Naive thymus-derived CD4-positive, alpha-beta T cell (primary cell): Measurements from ENCODE around the gene ZFAND4. TPM values are rescaled to one million over a fixed set of nuclear protein-coding genes. Genes with fewer than 3 reads are reported as not detected.
"Not testable (repeated sequence)": the region's sequence is repeated elsewhere in the genome, so short reads cannot be mapped to it uniquely, and the experiment has no call there.

Experiments used
- ATAC-seq: fragments of 150-1000 bp; cut with Tn5 transposase; 2 replicates; pipeline ENCODE4 v1.10.0; 2021; ENCODE audit warnings: mild to moderate bottlenecking, moderate library complexity
- CTCF ChIA-PET: fragments of 350-600 bp; sonication (Branson Sonifier 250); formaldehyde crosslinking; loops from one replicate; lab custom pipeline; 2021; ENCODE audit warnings: antibody characterized with exemption; lab: Charles Lee
- POLR2A ChIA-PET: fragments of 350-600 bp; sonication (Branson Sonifier 250); formaldehyde crosslinking; loops from one replicate; lab custom pipeline; 2021; ENCODE audit warnings: antibody characterized with exemption, inconsistent platforms; lab: Charles Lee
- DNase-seq, 9 donors: peaks; one replicate each; pipeline versions ENCODE4 v3.0.0 to v3.0.0-alpha.2; 2020 to 2022; ENCODE audit warnings: mixed read lengths in 1 of 9
- H3K27ac ChIP-seq: one replicate; pipeline ENCODE4 v1.7.0; 2013; ENCODE audit warnings: mild to moderate bottlenecking, low read depth, low read length, moderate library complexity
- H3K27me3 ChIP-seq, 2 donors: one replicate each; pipeline ENCODE4 v1.7.0; 2013; ENCODE audit warnings: low read length in 2 of 2, mild to moderate bottlenecking in 2 of 2, moderate library complexity in 2 of 2; ENCODE audit not compliant: control insufficient read depth in 2 of 2, insufficient read depth in 2 of 2
- H3K36me3 ChIP-seq, 3 experiments: 1 replicate in 2 of 3; 2 replicates in 1 of 3; pipeline ENCODE4 v1.7.0; 2013; ENCODE audit warnings: low read length in 3 of 3, mild to moderate bottlenecking in 3 of 3, moderate library complexity in 1 of 3; ENCODE audit not compliant: insufficient read depth in 3 of 3, control insufficient read depth in 2 of 3
- H3K4me1 ChIP-seq, 2 donors: one replicate each; pipeline ENCODE4 v1.7.0; 2013; ENCODE audit warnings: low read length in 2 of 2, mild to moderate bottlenecking in 2 of 2, moderate library complexity in 1 of 2; ENCODE audit not compliant: control insufficient read depth in 2 of 2, insufficient read depth in 2 of 2
- H3K4me3 ChIP-seq: 2 replicates; pipeline ENCODE4 v1.7.0; 2013; ENCODE audit warnings: mild to moderate bottlenecking, low read length
- H3K9me3 ChIP-seq, 3 experiments: 1 replicate in 2 of 3; 2 replicates in 1 of 3; pipeline ENCODE4 v1.7.0; 2013; ENCODE audit warnings: low read length in 3 of 3; ENCODE audit not compliant: control insufficient read depth in 2 of 3
- H3K27ac Mint-ChIP-seq, 9 donors: one replicate each; pipeline ENCODE4 v1.8.0; 2020 to 2022; ENCODE audit warnings: mixed read lengths in 9 of 9, mild to moderate bottlenecking in 8 of 9, moderate library complexity in 5 of 9, inconsistent platforms in 2 of 9
- H3K27me3 Mint-ChIP-seq, 5 donors: one replicate each; pipeline ENCODE4 v1.8.0; 2021 to 2022; ENCODE audit warnings: mixed read lengths in 5 of 5, mild to moderate bottlenecking in 1 of 5
- H3K36me3 Mint-ChIP-seq, 5 donors: one replicate each; pipeline ENCODE4 v1.8.0; 2020 to 2022; ENCODE audit warnings: mixed read lengths in 5 of 5, mild to moderate bottlenecking in 3 of 5, inconsistent platforms in 1 of 5
- H3K4me1 Mint-ChIP-seq, 7 donors: one replicate each; pipeline ENCODE4 v1.8.0; 2020 to 2022; ENCODE audit warnings: mixed read lengths in 7 of 7, mild to moderate bottlenecking in 3 of 7, inconsistent platforms in 1 of 7
- H3K4me3 Mint-ChIP-seq, 10 donors: one replicate each; pipeline ENCODE4 v1.8.0; 2020 to 2022; ENCODE audit warnings: mild to moderate bottlenecking in 10 of 10, mixed read lengths in 10 of 10, moderate library complexity in 6 of 10, inconsistent platforms in 2 of 10
- H3K9me3 Mint-ChIP-seq, 11 donors: one replicate each; pipeline ENCODE4 v1.8.0; 2020 to 2022; ENCODE audit warnings: mixed read lengths in 11 of 11, mild to moderate bottlenecking in 4 of 11, inconsistent platforms in 1 of 11, moderate library complexity in 1 of 11
- intact Hi-C, 2 donors: fragments of 100-400 bp; cut with micrococcal nuclease; formaldehyde crosslinking; loops; one replicate each; pipeline ENCODE4 v1.15.1; 2023
- polyA plus RNA-seq, 2 donors: library from polyadenylated mRNA; unstranded; fragments of 300-500 nt; fragmentation: Illumina TruSeq; gene quantifications; one replicate each; pipeline ENCODE4 v1.2.3, GENCODE V29; 2021
- total RNA-seq, 6 experiments: library from RNA in 5 of 6; stranded (reverse) in 5 of 6; gene quantifications; 1 replicate in 5 of 6; 2 replicates in 1 of 6; pipeline ENCODE4 v1.2.3 and lab custom pipeline; 2021 to 2026

The ZFAND4 gene
- total and polyA plus RNA-seq, 7 experiments from 2014 or later = 21.4 to 33.2 (median 29.5) TPM

DNA sequence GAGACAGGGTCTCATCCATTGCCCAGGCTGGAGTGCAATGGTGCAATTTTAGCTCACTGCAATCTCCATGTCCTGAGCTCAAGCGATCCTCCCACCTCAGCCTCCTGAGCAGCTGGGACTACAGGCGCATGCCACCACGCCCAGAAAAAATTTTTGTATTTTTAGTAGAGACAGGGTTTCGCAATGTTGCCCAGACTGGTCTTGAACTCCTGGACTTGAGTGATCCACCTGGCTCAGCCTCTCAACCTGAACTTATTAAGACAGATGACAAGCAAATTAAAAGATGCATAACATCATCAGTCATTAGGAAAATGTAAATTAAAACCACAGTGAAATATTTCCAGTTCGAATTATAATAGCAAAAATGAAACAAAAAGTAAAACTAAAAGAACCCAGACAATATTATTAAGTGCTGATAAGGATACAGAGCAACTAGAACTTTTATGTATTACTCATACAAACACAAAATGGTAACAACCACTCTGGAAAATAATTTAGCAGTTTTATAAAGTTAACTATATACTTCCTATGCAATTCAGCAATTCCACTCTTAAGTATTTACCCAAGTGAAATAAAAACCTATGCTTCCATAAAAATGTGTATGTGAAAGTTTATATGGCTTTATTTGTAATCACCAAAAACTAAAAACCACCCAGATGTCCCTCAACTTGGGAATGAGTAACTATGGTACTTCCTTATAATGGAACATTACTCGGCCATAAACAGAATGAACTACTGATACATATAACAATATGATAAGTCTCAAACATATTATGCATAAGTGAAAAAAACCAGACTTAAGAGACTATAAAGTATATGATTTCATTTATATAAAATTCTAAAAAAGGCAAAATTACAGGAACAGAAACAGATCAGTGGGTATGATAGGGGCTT, 15.3 kb downstream of the ZFAND4 start:
- peak overlapping the region in 2 of 10 donors; percentile 10 to 19 for H3K4me3 Mint-ChIP-seq
- peaks cover 6 to 30% (median 19%) of the 10 kb centered on the region in 11 donors for H3K9me3 Mint-ChIP-seq
- H3K27ac ChIP-seq = no peak overlapping the region
- DNase-seq (no peak), ATAC-seq (no peak)
- H3K27me3 ChIP-seq = no peaks in the 10 kb centered on the region
- H3K4me1 ChIP-seq = no peaks in the 10 kb centered on the region
- peaks cover 27 to 75% (median 64%) of the 10 kb centered on the region in 7 donors for H3K4me1 Mint-ChIP-seq
- peak overlapping the region in 2 of 9 donors; percentile 4 to 31 for H3K27ac Mint-ChIP-seq
- no peak overlapping the region for H3K4me3 ChIP-seq
- peaks cover 0 to 11% (median 0%) of the 10 kb centered on the region in 3 experiments for H3K9me3 ChIP-seq
- intact Hi-C loops = no loop called here
- ChIA-PET POLR2A (interaction anchor here (1.9 kb wide), 1 partner anchor 15 kb away, joined by 4 read pairs; no protein-coding TSS in a partner anchor), CTCF (no interaction called here)
- H3K27me3 Mint-ChIP-seq = no peaks in the 10 kb centered on the region
- H3K36me3 Mint-ChIP-seq = peaks cover 23 to 84% (median 59%) of the 10 kb centered on the region in 5 donors
- peaks cover 0 to 27% (median 0%) of the 10 kb centered on the region in 3 experiments for H3K36me3 ChIP-seq

GRCh38 chr10:45655219-45655618, 17.4 kb downstream of the ZFAND4 start:
- intact Hi-C loops = no loop called here

GRCh38 chr10:45654753-45655141, 17.8 kb downstream of the ZFAND4 start:
- H3K27me3 Mint-ChIP-seq, H3K27ac ChIP-seq, H3K9me3 ChIP-seq, POLR2A ChIA-PET, H3K4me1 ChIP-seq, H3K27me3 ChIP-seq, ATAC-seq, H3K4me3 ChIP-seq, DNase-seq, intact Hi-C loops, CTCF ChIA-PET: not testable (repeated sequence)
- Mint-ChIP-seq H3K27ac (peak overlapping the region in 2 of 9 donors; percentile 22 to 43), H3K4me1 (peaks cover 23 to 64% (median 59%) of the 10 kb centered on the region in 7 donors), H3K9me3 (peaks cover 0 to 12% (median 6%) of the 10 kb centered on the region in 11 donors), H3K36me3 (peaks cover 10 to 68% (median 43%) of the 10 kb centered on the region in 5 donors), H3K4me3 (peak overlapping the region in 1 of 10 donors; percentile 50)
- peaks cover 0 to 17% (median 0%) of the 10 kb centered on the region in 3 experiments for H3K36me3 ChIP-seq

More at GRCh38 chr10:45655219-45655618, 17.4 kb downstream of the ZFAND4 start:
- ATAC-seq = no peak
- H3K27me3 Mint-ChIP-seq = no peaks in the 10 kb centered on the region
- H3K27ac Mint-ChIP-seq = peak overlapping the region in 4 of 9 donors; percentile 4 to 43 (median 8)
- peaks cover 10 to 71% (median 44%) of the 10 kb centered on the region in 5 donors for H3K36me3 Mint-ChIP-seq
- no peak overlapping the region for H3K4me3 ChIP-seq
- no peaks in the 10 kb centered on the region for H3K9me3 ChIP-seq
- H3K9me3 Mint-ChIP-seq = peaks cover 0 to 15% (median 6%) of the 10 kb centered on the region in 11 donors
- DNase-seq = no peak
- ChIA-PET POLR2A (no interaction called here), CTCF (no interaction called here)
- H3K4me3 Mint-ChIP-seq = peak overlapping the region in 5 of 10 donors; percentile 2 to 50 (median 18)
- no peaks in the 10 kb centered on the region for H3K4me1 ChIP-seq
- H3K4me1 Mint-ChIP-seq = peaks cover 23 to 64% (median 60%) of the 10 kb centered on the region in 7 donors
- H3K36me3 ChIP-seq = peaks cover 0 to 17% (median 0%) of the 10 kb centered on the region in 3 experiments
- no peak overlapping the region for H3K27ac ChIP-seq
- H3K27me3 ChIP-seq = no peaks in the 10 kb centered on the region

DNA sequence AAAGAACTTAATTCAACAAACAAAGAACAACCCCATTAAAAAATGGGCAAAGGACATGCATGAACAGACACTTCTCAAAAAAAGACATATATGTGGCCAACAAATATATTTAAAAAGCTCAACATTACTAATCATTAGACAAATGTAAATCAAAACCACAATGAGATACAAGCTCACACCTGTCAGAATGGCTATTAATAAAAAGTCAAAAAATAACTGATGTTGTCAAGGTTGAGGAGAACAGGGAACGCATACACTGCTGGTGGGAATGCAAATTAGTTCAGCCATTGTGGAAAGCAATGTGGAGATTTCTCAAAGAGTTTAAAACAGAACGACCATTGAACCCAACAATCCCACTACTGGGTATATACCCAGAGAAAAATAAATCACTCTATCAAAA, 19.1 kb downstream of the ZFAND4 start:
- Histone ChIP-seq H3K27me3 (no peaks in the 10 kb centered on the region), H3K27ac (no peak overlapping the region), H3K4me3 (no peak overlapping the region), H3K9me3 (no peaks in the 10 kb centered on the region), H3K36me3 (peaks cover 0 to 11% (median 0%) of the 10 kb centered on the region in 3 experiments), H3K4me1 (no peaks in the 10 kb centered on the region)
- intact Hi-C loops = no loop called here
- DNase-seq (no peak), ATAC-seq (no peak)
- H3K27ac Mint-ChIP-seq = peak overlapping the region in 1 of 9 donors; percentile 3
- no peaks in the 10 kb centered on the region for H3K27me3 Mint-ChIP-seq
- ChIA-PET POLR2A (no interaction called here), CTCF (no interaction called here)
- H3K9me3 Mint-ChIP-seq = peaks cover 0 to 6% (median 0%) of the 10 kb centered on the region in 11 donors
- peaks cover 6 to 62% (median 31%) of the 10 kb centered on the region in 5 donors for H3K36me3 Mint-ChIP-seq
- H3K4me1 Mint-ChIP-seq = peaks cover 22 to 53% (median 50%) of the 10 kb centered on the region in 7 donors
- H3K4me3 Mint-ChIP-seq = no peak overlapping the region

DNA sequence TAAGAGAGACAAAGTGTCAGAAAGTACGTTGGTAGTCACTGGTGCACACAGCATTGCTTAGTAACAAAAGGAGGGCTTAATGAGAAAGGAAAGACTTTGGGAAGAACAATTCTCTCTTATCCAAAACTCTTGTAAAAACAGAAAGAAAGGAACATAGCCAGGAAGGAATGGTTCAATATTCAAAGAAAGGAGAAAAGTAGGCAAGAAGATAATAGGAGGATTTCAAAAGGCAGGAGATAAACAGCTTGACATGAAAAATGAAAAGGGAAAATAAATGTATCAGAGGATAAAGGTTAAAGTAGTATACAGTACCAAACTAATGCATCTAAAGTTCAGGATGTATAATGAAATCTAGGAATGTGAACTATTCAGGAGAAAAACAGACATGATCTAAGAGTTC, 20.1 kb downstream of the ZFAND4 start:
- intact Hi-C loops = no loop called here
- no peak for DNase-seq
- Histone ChIP-seq H3K27ac (no peak overlapping the region), H3K36me3 (peaks cover 0 to 9% (median 0%) of the 10 kb centered on the region in 3 experiments), H3K4me1 (no peaks in the 10 kb centered on the region), H3K4me3 (no peak overlapping the region), H3K9me3 (no peaks in the 10 kb centered on the region), H3K27me3 (no peaks in the 10 kb centered on the region)
- ChIA-PET POLR2A (no interaction called here), CTCF (no interaction called here)
- peaks cover 22 to 46% (median 43%) of the 10 kb centered on the region in 7 donors for H3K4me1 Mint-ChIP-seq
- peak overlapping the region in 1 of 9 donors; percentile 10 for H3K27ac Mint-ChIP-seq
- peaks cover 0 to 2% (median 0%) of the 10 kb centered on the region in 11 donors for H3K9me3 Mint-ChIP-seq
- peaks cover 3 to 63% (median 30%) of the 10 kb centered on the region in 5 donors for H3K36me3 Mint-ChIP-seq
- H3K27me3 Mint-ChIP-seq = no peaks in the 10 kb centered on the region
- H3K4me3 Mint-ChIP-seq = peak overlapping the region in 1 of 10 donors; percentile 11
- no peak for ATAC-seq

GRCh38 chr10:45649296-45649695, 23.3 kb downstream of the ZFAND4 start:
- Histone ChIP-seq H3K4me3 (no peak overlapping the region), H3K4me1 (no peaks in the 10 kb centered on the region), H3K27me3 (no peaks in the 10 kb centered on the region), H3K36me3 (peaks cover 0 to 36% (median 0%) of the 10 kb centered on the region in 3 experiments), H3K27ac (no peak overlapping the region), H3K9me3 (no peaks in the 10 kb centered on the region)
- Mint-ChIP-seq H3K9me3 (no peaks in the 10 kb centered on the region), H3K36me3 (peaks cover 0 to 59% (median 33%) of the 10 kb centered on the region in 5 donors), H3K4me3 (no peak overlapping the region), H3K4me1 (peaks cover 8 to 26% (median 19%) of the 10 kb centered on the region in 7 donors), H3K27me3 (no peaks in the 10 kb centered on the region), H3K27ac (no peak overlapping the region)
- DNase-seq (no peak), ATAC-seq (no peak)
- POLR2A ChIA-PET = no interaction called here
- CTCF ChIA-PET = interaction anchor here (1.2 kb wide), 1 partner anchor 23 kb away, joined by 3 read pairs; no protein-coding TSS in a partner anchor
- intact Hi-C loops = no loop called here
